Fibroblast of lung (primary cell): ENCODE data around the gene ACAN.

Experiments
- CTCF ChIP-seq, 2 donors: IDR thresholded peaks in 1 of 2; conservative IDR thresholded peaks in 1 of 2; 1 replicate in 1 of 2; 2 replicates in 1 of 2; pipeline ENCODE4 v1.5.1; 2011 to 2012; ENCODE audit warnings: low read length in 2 of 2, control low read depth in 1 of 2, inconsistent platforms in 1 of 2, low read depth in 1 of 2, mild to moderate bottlenecking in 1 of 2
- EZH2 ChIP-seq: IDR thresholded peaks from 2 replicates; pipeline ENCODE4 v1.5.1; 2012; ENCODE audit warnings: low read length, control low read depth, mild to moderate bottlenecking; ENCODE audit errors: missing control alignments

DNA sequence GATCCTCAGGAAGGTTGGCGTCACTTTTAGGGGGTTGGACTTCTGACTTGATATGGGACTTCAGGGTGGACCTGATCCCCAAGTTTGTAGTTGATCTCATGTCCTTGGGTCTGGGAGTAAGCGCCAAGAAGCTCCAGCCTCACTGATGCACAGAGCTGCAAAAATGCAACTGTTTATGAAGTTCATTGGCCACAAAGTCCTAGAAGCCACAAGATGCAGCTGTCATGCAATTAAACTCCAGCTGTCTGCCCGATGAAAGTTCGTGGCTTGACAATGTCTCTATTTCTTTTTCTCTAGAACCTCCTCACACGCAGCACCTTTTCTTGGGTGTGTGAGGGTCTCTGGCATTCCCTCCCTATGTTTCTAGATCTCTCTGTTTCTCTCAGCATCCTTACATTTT, 9.2 kb upstream of the ACAN start:
- TF ChIP-seq CTCF (conservative IDR thresholded peaks at IDR 0.05 in 1 of 2, IDR thresholded peaks at IDR 0.05 in 1 of 2; ENCODE audit: low read depth in 1 of 2, low read length in 2 of 2) (no peak), EZH2 (no peak)
